ENCODE measurements around the gene WWC2. TPM values are rescaled to one million over a fixed set of nuclear protein-coding genes. Genes with fewer than 3 reads are reported as not detected.

WWC2 gene
- total RNA-seq, 1 experiment from 2014 or later = 39.0 TPM

DNA sequence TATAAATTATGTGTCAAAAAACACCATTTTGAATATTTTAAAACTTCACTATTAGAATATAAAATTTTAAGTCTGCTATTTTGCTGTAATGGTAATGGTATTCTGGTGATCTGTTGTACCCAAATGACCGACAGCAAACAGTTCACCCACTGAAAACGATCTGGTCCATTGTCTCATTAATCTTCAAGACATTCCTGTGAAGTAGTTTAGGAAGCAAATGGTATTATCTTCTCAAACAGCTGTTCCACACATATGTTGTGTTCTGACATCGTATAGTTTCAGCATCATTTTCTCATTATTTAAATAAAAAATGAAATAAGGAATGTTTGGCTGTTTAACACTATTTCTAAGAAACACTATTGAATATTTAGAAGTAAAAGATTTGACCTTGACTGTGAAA lies 98.1 kb downstream of the WWC2 start:
- TF ChIP-seq, protein P1, sequence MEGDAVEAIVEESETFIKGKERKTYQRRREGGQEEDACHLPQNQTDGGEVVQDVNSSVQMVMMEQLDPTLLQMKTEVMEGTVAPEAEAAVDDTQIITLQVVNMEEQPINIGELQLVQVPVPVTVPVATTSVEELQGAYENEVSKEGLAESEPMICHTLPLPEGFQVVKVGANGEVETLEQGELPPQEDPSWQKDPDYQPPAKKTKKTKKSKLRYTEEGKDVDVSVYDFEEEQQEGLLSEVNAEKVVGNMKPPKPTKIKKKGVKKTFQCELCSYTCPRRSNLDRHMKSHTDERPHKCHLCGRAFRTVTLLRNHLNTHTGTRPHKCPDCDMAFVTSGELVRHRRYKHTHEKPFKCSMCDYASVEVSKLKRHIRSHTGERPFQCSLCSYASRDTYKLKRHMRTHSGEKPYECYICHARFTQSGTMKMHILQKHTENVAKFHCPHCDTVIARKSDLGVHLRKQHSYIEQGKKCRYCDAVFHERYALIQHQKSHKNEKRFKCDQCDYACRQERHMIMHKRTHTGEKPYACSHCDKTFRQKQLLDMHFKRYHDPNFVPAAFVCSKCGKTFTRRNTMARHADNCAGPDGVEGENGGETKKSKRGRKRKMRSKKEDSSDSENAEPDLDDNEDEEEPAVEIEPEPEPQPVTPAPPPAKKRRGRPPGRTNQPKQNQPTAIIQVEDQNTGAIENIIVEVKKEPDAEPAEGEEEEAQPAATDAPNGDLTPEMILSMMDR (IDR thresholded peaks at IDR 0.05; ENCODE audit: unreplicated experiment) = no peak
- Mint-ChIP-seq H3K9me3 (ENCODE audit: low read depth, unreplicated experiment) (no peaks in the 10 kb centered on the region), H3K27me3 (ENCODE audit: unreplicated experiment) (no peaks in the 10 kb centered on the region), H3K4me1 (ENCODE audit: low read depth, unreplicated experiment) (peaks cover 34% of the 10 kb centered on the region), H3K27ac (ENCODE audit: unreplicated experiment) (no peak overlapping the region), H3K36me3 (ENCODE audit: insufficient read depth, unreplicated experiment) (peaks cover 10% of the 10 kb centered on the region), H3K4me3 (ENCODE audit: low read depth, unreplicated experiment) (no peak overlapping the region)
- CTCF ChIA-PET = no interaction called here
- intact Hi-C loops (cut with micrococcal nuclease; ENCODE audit: unreplicated experiment) = no loop called here
- no TSS peak for BruUV-seq (replicated peaks)
- DNase-seq = no peak

DNA sequence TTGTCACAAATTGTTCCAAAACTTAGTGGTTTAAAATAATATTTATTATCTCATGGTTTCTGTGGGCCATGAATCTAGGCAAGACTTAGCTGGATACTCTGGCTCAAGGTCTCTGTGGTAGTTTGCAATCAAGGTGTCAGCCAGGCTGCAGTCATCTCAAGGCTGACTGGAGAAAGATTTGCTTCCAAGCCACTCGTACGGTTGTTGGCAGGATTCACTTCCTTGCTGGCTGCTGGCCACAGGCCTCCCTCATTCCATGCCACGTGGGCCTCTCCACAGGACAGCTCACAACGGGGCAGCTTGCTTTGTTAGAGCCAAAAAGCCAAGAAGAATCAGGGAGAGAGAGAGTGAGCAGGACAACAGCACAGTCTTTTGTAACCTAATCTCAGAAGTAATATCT lies 101.4 kb downstream of the WWC2 start:
- Mint-ChIP-seq H3K27me3 (ENCODE audit: unreplicated experiment) (no peaks in the 10 kb centered on the region), H3K9me3 (ENCODE audit: low read depth, unreplicated experiment) (no peaks in the 10 kb centered on the region), H3K36me3 (ENCODE audit: insufficient read depth, unreplicated experiment) (peaks cover 6% of the 10 kb centered on the region), H3K27ac (ENCODE audit: unreplicated experiment) (peak overlapping the region; percentile 54), H3K4me1 (ENCODE audit: low read depth, unreplicated experiment) (peaks cover 32% of the 10 kb centered on the region), H3K4me3 (ENCODE audit: low read depth, unreplicated experiment) (no peak overlapping the region)
- peak; percentile 75 for DNase-seq
- CTCF ChIA-PET = interaction anchor here (1.0 to 1.5 kb wide), 3 partner anchors 17 to 102 kb away, joined by 3 read pairs; partner anchors contain the start of gene WWC2
- TF ChIP-seq, protein P1 (IDR thresholded peaks at IDR 0.05; ENCODE audit: unreplicated experiment) = no peak
- BruUV-seq (replicated peaks) = no TSS peak
- intact Hi-C loops (cut with micrococcal nuclease; ENCODE audit: unreplicated experiment) = loop anchor here (2.0 kb wide), 1 partner anchor 40 kb away; no protein-coding TSS in a partner anchor

DNA sequence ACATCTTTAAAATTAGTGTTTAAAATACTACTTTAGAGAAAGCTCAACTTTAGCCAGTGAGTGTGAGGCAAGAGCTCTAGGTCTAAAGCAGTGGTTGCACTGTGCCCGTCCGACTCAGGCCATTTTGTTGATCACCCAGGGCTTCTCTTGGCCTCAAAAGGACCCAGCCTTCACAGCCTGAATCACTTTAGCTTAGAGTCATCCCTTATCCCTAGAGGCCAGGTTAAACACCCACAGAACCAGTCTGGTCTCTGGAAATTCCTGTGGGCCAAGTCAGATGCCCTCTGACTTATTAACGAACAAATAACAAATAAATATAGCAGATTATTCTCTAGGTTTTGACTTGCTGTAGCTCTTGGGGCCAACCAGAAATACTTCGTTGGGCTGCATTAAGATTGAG lies 102.3 kb downstream of the WWC2 start:
- intact Hi-C loops (cut with micrococcal nuclease; ENCODE audit: unreplicated experiment) = loop anchor here (2.0 kb wide), 1 partner anchor 39 kb away; no protein-coding TSS in a partner anchor
- no TSS peak for BruUV-seq (replicated peaks)
- H3K27ac Mint-ChIP-seq (ENCODE audit: unreplicated experiment) = no peak overlapping the region
- CTCF ChIA-PET = interaction anchor here (0.7 to 1.5 kb wide), 6 partner anchors 13 to 128 kb away, joined by 3 to 4 read pairs (median 3); partner anchors contain the start of gene WWC2
- H3K4me3 Mint-ChIP-seq (ENCODE audit: low read depth, unreplicated experiment) = no peak overlapping the region
- TF ChIP-seq, protein P1 (IDR thresholded peaks at IDR 0.05; ENCODE audit: unreplicated experiment) = no peak
- peaks cover 5% of the 10 kb centered on the region for H3K36me3 Mint-ChIP-seq (ENCODE audit: insufficient read depth, unreplicated experiment)
- H3K9me3 Mint-ChIP-seq (ENCODE audit: low read depth, unreplicated experiment) = no peaks in the 10 kb centered on the region
- DNase-seq = peak; percentile 53
- peaks cover 31% of the 10 kb centered on the region for H3K4me1 Mint-ChIP-seq (ENCODE audit: low read depth, unreplicated experiment)
- no peaks in the 10 kb centered on the region for H3K27me3 Mint-ChIP-seq (ENCODE audit: unreplicated experiment)

DNA sequence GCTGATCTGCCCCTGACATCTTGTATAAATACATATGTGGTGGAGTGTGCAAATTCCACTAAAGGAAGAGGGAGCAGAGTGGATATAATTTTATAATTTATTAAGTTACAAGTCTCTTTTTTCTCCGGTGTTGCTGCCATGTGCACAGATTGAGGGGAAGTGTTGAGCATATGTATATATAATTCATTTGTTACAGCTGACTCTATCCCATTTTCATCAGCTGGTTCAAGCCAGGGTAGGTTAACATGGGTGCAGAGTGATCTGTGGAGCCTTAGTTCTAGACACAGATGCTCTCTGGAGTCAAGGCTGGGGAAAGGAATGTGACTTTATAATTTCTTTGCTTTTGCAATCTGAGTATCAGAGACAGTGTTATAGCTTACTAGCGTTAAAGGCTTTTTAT lies 103.5 kb downstream of the WWC2 start:
- intact Hi-C loops (cut with micrococcal nuclease; ENCODE audit: unreplicated experiment) = no loop called here
- DNase-seq = no peak
- CTCF ChIA-PET = interaction anchor here (0.7 kb wide), 1 partner anchor 12 kb away, joined by 3 read pairs; no protein-coding TSS in a partner anchor
- Mint-ChIP-seq H3K27ac (ENCODE audit: unreplicated experiment) (no peak overlapping the region), H3K27me3 (ENCODE audit: unreplicated experiment) (no peaks in the 10 kb centered on the region), H3K36me3 (ENCODE audit: insufficient read depth, unreplicated experiment) (peaks cover 5% of the 10 kb centered on the region), H3K4me1 (ENCODE audit: low read depth, unreplicated experiment) (peaks cover 32% of the 10 kb centered on the region), H3K9me3 (ENCODE audit: low read depth, unreplicated experiment) (no peaks in the 10 kb centered on the region), H3K4me3 (ENCODE audit: low read depth, unreplicated experiment) (no peak overlapping the region)
- TF ChIP-seq, protein P1 (IDR thresholded peaks at IDR 0.05; ENCODE audit: unreplicated experiment) = no peak
- BruUV-seq (replicated peaks) = no TSS peak
